ENCODE results near the gene NTSR1.

DNA sequence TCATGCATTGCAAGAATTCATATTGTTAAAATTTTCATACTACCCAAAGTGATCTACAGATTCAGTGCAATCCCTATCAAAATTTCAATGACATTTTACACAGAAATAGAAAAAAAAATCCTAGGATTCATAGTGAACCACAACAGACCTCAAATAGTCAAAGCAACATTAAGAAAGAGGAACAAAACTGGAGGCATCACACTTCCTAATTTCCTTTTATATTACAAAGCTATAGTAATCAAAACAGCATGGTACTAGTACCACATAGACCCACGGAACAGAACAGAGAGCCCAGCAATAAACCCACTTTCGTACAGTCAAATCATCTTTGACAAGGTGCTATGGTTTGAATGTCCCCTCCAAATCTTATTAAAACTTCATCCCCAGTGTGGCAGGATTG, 39.7 kb downstream of the NTSR1 start:
- TF ChIP-seq, protein P1, sequence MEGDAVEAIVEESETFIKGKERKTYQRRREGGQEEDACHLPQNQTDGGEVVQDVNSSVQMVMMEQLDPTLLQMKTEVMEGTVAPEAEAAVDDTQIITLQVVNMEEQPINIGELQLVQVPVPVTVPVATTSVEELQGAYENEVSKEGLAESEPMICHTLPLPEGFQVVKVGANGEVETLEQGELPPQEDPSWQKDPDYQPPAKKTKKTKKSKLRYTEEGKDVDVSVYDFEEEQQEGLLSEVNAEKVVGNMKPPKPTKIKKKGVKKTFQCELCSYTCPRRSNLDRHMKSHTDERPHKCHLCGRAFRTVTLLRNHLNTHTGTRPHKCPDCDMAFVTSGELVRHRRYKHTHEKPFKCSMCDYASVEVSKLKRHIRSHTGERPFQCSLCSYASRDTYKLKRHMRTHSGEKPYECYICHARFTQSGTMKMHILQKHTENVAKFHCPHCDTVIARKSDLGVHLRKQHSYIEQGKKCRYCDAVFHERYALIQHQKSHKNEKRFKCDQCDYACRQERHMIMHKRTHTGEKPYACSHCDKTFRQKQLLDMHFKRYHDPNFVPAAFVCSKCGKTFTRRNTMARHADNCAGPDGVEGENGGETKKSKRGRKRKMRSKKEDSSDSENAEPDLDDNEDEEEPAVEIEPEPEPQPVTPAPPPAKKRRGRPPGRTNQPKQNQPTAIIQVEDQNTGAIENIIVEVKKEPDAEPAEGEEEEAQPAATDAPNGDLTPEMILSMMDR (conservative IDR thresholded peaks at IDR 0.05; ENCODE audit: low read length) = no peak
- TF ChIP-seq EZH2phosphoT487 (IDR thresholded peaks at IDR 0.05; ENCODE audit: borderline replicate concordance) = no peak

All from Loucy (cell line).